ENCODE results near the gene CNKSR1.

CNKSR1 gene

GRCh38 chr1:26177182-26177684 lies at the start of gene CNKSR1:
TSS of gene CNKSR1 (plus strand) at chr1:26177491. CDS start at chr1:26177548, 57 bp downstream.
- FAIRE-seq: no peak

GRCh38 chr1:26129778-26130177 lies 47.5 kb upstream of the CNKSR1 start:
- FAIRE-seq: no peak

GRCh38 chr1:26130695-26131094 lies 46.6 kb upstream of the CNKSR1 start:
- no peak for FAIRE-seq

GRCh38 chr1:26132128-26132833 lies 45.0 kb upstream of the CNKSR1 start:
- FAIRE-seq: no peak

- FAIRE-seq: no peak
These were observed 44.5 kb upstream of the CNKSR1 start for GRCh38 chr1:26132834-26133167.

GRCh38 chr1:26134466-26134865 lies 42.8 kb upstream of the CNKSR1 start:
- no peak for FAIRE-seq

GRCh38 chr1:26138974-26139558 lies 38.2 kb upstream of the CNKSR1 start:
- no peak for FAIRE-seq

GRCh38 chr1:26142159-26142558 lies 35.1 kb upstream of the CNKSR1 start:
- FAIRE-seq: no peak

GRCh38 chr1:26145041-26145959 lies 32.0 kb upstream of the CNKSR1 start:
- FAIRE-seq: no peak

- FAIRE-seq: no peak
These were observed 31.4 kb upstream of the CNKSR1 start for GRCh38 chr1:26145960-26146294.

GRCh38 chr1:26148887-26149286 lies 28.4 kb upstream of the CNKSR1 start:
- no peak for FAIRE-seq

- no peak for FAIRE-seq
These were observed 23.2 kb upstream of the CNKSR1 start for GRCh38 chr1:26153966-26154532.

GRCh38 chr1:26154750-26155149 lies 22.5 kb upstream of the CNKSR1 start:
- FAIRE-seq: no peak

- no peak for FAIRE-seq
These were observed 21.7 kb upstream of the CNKSR1 start for GRCh38 chr1:26155370-26156284.

GRCh38 chr1:26156285-26157038 lies 20.8 kb upstream of the CNKSR1 start:
- no peak for FAIRE-seq

- FAIRE-seq: no peak
These were observed 18.9 kb upstream of the CNKSR1 start for GRCh38 chr1:26158271-26158907.

- FAIRE-seq: no peak
These were observed 18.2 kb upstream of the CNKSR1 start, which contains the start of gene FAM110D for GRCh38 chr1:26158908-26159742. TSS of gene FAM110D (plus strand) at chr1:26159079. CDS start at chr1:26161292, 2,213 bp downstream.

- FAIRE-seq: no peak
These were observed 17.6 kb upstream of the CNKSR1 start for GRCh38 chr1:26159743-26160039.

- no peak for FAIRE-seq
These were observed 16.5 kb upstream of the CNKSR1 start for GRCh38 chr1:26160527-26161414.

Measured in endometrium (tissue), 2 donors.